Measurements from ENCODE around the gene GALNT6. TPM values are rescaled to one million over a fixed set of nuclear protein-coding genes. Genes with fewer than 3 reads are reported as not detected.
A peak's percentile ranks its signal among the peaks of the same experiment; 100 is the strongest.

The GALNT6 gene
- total and polyA plus RNA-seq, 9 of the 15 experiments (the other 6 are each of a cell fraction or from before 2014, with no cell fraction given): 1.5 to 8.6 (median 5.1) TPM

DNA sequence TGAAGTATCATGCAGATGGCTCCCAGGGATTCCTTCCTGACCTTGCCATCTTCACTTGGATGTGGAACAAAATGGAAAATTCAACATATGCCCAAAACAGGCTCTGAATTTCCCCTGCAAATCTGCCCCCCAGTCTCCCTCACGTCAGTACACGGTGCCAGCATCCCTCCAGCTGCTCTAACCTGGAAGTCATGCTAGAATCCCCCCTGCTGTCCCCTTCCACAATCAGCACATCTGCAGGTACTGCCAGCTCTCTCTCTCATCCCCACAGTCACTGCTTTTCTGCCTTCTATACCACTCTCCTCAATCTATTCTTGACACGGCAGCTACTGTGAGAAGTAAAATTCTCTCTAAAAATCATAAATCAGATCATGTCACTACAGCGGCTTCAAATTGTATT is 21.6 kb downstream of the GALNT6 start (continued):
- no peak for TF ChIP-seq TEAD1 (CRISPR knock-in tag; IDR thresholded peaks at IDR 0.05)

DNA sequence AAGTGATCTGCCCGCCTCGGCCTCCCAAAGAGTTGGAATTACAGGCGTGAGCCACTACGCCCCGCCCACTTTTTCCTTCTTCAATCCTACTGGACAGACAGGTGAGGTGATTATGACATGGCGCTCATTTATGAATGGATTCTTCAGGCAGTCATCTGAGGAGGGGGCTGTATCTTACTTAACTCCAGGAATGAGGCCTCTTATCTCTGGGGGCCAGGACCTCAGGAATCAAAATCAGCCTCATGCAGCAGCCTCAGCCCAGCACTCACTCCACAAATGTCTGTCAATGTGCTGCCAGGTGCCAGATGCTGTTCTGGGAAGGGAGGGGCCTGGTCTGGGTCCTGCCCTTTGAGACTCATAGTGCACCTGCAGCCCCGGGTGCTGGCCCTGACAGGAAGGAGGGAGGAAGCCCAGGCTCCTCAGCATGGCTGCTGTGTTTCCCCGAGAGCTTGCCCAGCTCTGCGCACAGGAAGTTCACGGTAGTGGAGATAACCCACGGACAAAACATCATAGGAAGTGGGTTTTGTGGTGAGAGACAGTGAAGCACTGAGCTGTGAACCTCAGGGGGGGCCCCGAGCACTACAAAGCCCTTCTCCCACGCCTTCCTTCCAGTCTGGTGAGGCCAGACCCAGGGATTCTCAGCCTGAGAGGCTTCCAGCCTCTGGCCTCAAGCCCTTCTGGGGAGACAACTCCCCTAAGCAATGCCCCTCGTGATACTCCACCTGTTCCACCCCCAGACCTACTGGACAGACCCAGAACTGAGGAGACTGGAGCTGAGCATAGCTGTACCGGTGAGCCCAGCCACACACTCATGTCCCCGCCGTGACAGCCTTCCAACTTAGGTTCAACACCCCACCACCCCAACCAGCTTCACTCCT is 22.3 kb downstream of the GALNT6 start:
- peak; percentile 89 for FAIRE-seq
- Histone ChIP-seq H3K4me2 (ENCODE audit: insufficient read depth, low read length) (peak overlapping the region; percentile 23; the same call in 1 of the 2 replicates), H3K27ac (ENCODE audit: extremely low read depth, low read depth, low read length) (no peak overlapping the region), H3K79me2 (ENCODE audit: control insufficient read depth, insufficient read depth, low read length) (no peaks in the 10 kb centered on the region), H3K9ac (ENCODE audit: insufficient read depth in 1 of 2, low read depth in 2 of 2, low read length in 2 of 2) (peak overlapping the region in 1 of 2 experiments; percentile 84; a peak in 2 of 4 replicates), H3K9me3 (replicated peaks; ENCODE audit: control insufficient read depth, insufficient read depth, low read depth, low read length) (no peaks in the 10 kb centered on the region), H4K20me1 (replicated peaks; ENCODE audit: control insufficient read depth, insufficient read depth, low read length) (no peaks in the 10 kb centered on the region; the same call in 1 of the 2 replicates), H3K9me1 (ENCODE audit: control insufficient read depth, insufficient read depth, low read length) (no peaks in the 10 kb centered on the region), H3K27me3 (ENCODE audit: control insufficient read depth in 2 of 2, insufficient read depth in 2 of 2, low read length in 2 of 2) (no peaks in the 10 kb centered on the region), H3K4me3 (no peak overlapping the region), H3K4me1 (replicated peaks in 1 of 2; ENCODE audit: control insufficient read depth in 2 of 2, insufficient read depth in 2 of 2, low read length in 2 of 2) (peaks cover 12 to 20% of the 10 kb centered on the region in 2 experiments), H2AFZ (ENCODE audit: low read depth, low read length) (no peak overlapping the region), H3K36me3 (ENCODE audit: control insufficient read depth, insufficient read depth, low read length) (no peaks in the 10 kb centered on the region)
- 19% methylated on average over 17 of the region's 17 CpGs for WGBS (ENCODE audit: insufficient coverage, low coverage, missing lambda C conversion rate)
- DNase-seq (ENCODE audit: extremely low read depth in 1 of 4, low spot score in 3 of 4): peak; percentile 80 to 87 (median 82)
- POLR2A ChIA-PET: interaction anchor here (0.5 to 0.9 kb wide), 3 partner anchors 8 to 90 kb away, joined by 3 read pairs; no protein-coding TSS in a partner anchor
- in situ Hi-C loops (cut with MboI): no loop called here
- ATAC-seq: peak; percentile 90
- BruUV-seq (replicated peaks): no TSS peak
- intact Hi-C loops (cut with micrococcal nuclease): no loop called here
- CTCF ChIA-PET (ENCODE audit: low intra/inter-chr PET ratio): no interaction called here
- 0 out of 2 replicates have a peak, but pooled peaks have one; percentile 25 for TF ChIP-seq KHSRP (IDR thresholded peaks at IDR 0.05)
- peak; percentile 53; the same call in 1 of the 2 replicates for TF ChIP-seq NCOA1 (IDR thresholded peaks at IDR 0.05; ENCODE audit: low read depth)
- 0 out of 4 replicates have a peak, but pooled peaks of 1 of the 2 experiments have one; percentile 38 for TF ChIP-seq MNT (conservative IDR thresholded peaks at IDR 0.05)
- no peak for TF ChIP-seq DIDO1 (tag; IDR thresholded peaks at IDR 0.05; ENCODE audit: low read depth)
- peak; percentile 96 for TF ChIP-seq TCF3 (CRISPR knock-in tag; IDR thresholded peaks at IDR 0.05)
- no peak for TF ChIP-seq GATAD2A (IDR thresholded peaks at IDR 0.05)
- peak; percentile 87 to 90 for TF ChIP-seq KDM1A (IDR thresholded peaks at IDR 0.05)
- peak; percentile 94 for TF ChIP-seq NCOR1 (IDR thresholded peaks at IDR 0.05)
- TF ChIP-seq BACH1 (tag; IDR thresholded peaks at IDR 0.05): peak; percentile 54; the same call in 1 of the 2 replicates
- TF ChIP-seq TFAP4 (CRISPR knock-in tag; IDR thresholded peaks at IDR 0.05; ENCODE audit: borderline replicate concordance): peak; percentile 72; the same call in 1 of the 2 replicates
- TF ChIP-seq NRF1 (conservative IDR thresholded peaks at IDR 0.05 in 1 of 2, IDR thresholded peaks at IDR 0.05 in 1 of 2): peak; percentile 47 to 49
- TF ChIP-seq ZNF511 (CRISPR knock-in tag; IDR thresholded peaks at IDR 0.05): 0 out of 2 replicates have a peak, but pooled peaks have one; percentile 33
- no peak for TF ChIP-seq SAFB2 (IDR thresholded peaks at IDR 0.05; ENCODE audit: borderline replicate concordance, low read depth, low read length, severe bottlenecking)
- no peak for TF ChIP-seq POLR3G (IDR thresholded peaks at IDR 0.05; ENCODE audit: extremely low read depth, insufficient read length, insufficient replicate concordance)
- no peak for TF ChIP-seq NONO (IDR thresholded peaks at IDR 0.05; ENCODE audit: low read depth in 2 of 2, low read length in 1 of 2)
- peak; percentile 52; the same call in 1 of the 2 replicates for TF ChIP-seq ZNF274 (IDR thresholded peaks at IDR 0.05; ENCODE audit: borderline replicate concordance, low read depth, low read length)
